Inflammatory macrophage (primary cell): ENCODE data around the gene AP3S2.
A peak's percentile ranks its signal among the peaks of the same experiment; 100 is the strongest.
"Not testable (repeated sequence)": the region's sequence is repeated elsewhere in the genome, so short reads cannot be mapped to it uniquely, and the experiment has no call there.

Source experiments
- DNase-seq, 2 donors: peaks; one replicate each; pipeline ENCODE4 v3.0.0-alpha.2; 2020 to 2022

Gene AP3S2

GRCh38 chr15:89799918-89800498, 93.8 kb downstream of the AP3S2 start:
- no peak for DNase-seq

GRCh38 chr15:89799011-89799911, 94.5 kb downstream of the AP3S2 start:
- no peak for DNase-seq

- DNase-seq: no peak
Measured at GRCh38 chr15:89797678-89798201, 96.1 kb downstream of the AP3S2 start.

GRCh38 chr15:89795996-89796395, 97.8 kb downstream of the AP3S2 start:
- DNase-seq: no peak

GRCh38 chr15:89794627-89795241, 99.1 kb downstream of the AP3S2 start:
- no peak for DNase-seq

GRCh38 chr15:89792106-89792805, 101.5 kb downstream of the AP3S2 start:
- no peak for DNase-seq

- DNase-seq: no peak
Measured at GRCh38 chr15:89790661-89791060, 103.1 kb downstream of the AP3S2 start.

- peak in 1 of 2 donors; percentile 28 for DNase-seq
Measured at GRCh38 chr15:89790206-89790605, 103.6 kb downstream of the AP3S2 start.

- not testable (repeated sequence) for DNase-seq
Measured at GRCh38 chr15:89788585-89788984, 105.2 kb downstream of the AP3S2 start.

- no peak for DNase-seq
Measured at GRCh38 chr15:89787944-89788343, 105.8 kb downstream of the AP3S2 start.

- no peak for DNase-seq
Measured at GRCh38 chr15:89785774-89786140, 108.0 kb downstream of the AP3S2 start.

- no peak for DNase-seq
Measured at GRCh38 chr15:89785064-89785773, 108.6 kb downstream of the AP3S2 start.

- DNase-seq: no peak
Measured at GRCh38 chr15:89784686-89784960, 109.2 kb downstream of the AP3S2 start.

GRCh38 chr15:89783861-89784685, 109.7 kb downstream of the AP3S2 start:
- DNase-seq: no peak

GRCh38 chr15:89783111-89783860, 110.5 kb downstream of the AP3S2 start:
- DNase-seq: peak in 1 of 2 donors; percentile 11

- DNase-seq: not testable (repeated sequence)
Measured at GRCh38 chr15:89782619-89782950, 111.2 kb downstream of the AP3S2 start.

GRCh38 chr15:89781891-89782618, 111.7 kb downstream of the AP3S2 start:
- DNase-seq: peak; percentile 75 to 79

- peak; percentile 79 to 84 for DNase-seq
Measured at GRCh38 chr15:89781055-89781454, 112.7 kb downstream of the AP3S2 start.

GRCh38 chr15:89780601-89781000, 113.2 kb downstream of the AP3S2 start:
- no peak for DNase-seq
